ENCODE measurements around the gene CTDSPL. TPM values are rescaled to one million over a fixed set of nuclear protein-coding genes. Genes with fewer than 3 reads are reported as not detected.

CTDSPL gene
- total RNA-seq, 1 experiment from 2014 or later: 16.6 TPM

- no peak for ATAC-seq
- CTCF ChIA-PET: no interaction called here
- BruUV-seq (replicated peaks): no TSS peak
- in situ Hi-C loops (cut with HindIII; ENCODE audit: low pct_unique_long_range_greater_than_20kb, low sequenced_read_pairs) (no loop called here), intact Hi-C loops (cut with micrococcal nuclease; ENCODE audit: unreplicated experiment) (no loop called here)
- H3K4me3 ChIP-seq (ENCODE audit: low read depth in 2 of 2, low read length in 2 of 2): peak overlapping the region in 1 of 2 experiments; percentile 64; a peak in 2 of 4 replicates
- peak overlapping the region; percentile 59; the same call in 1 of the 2 replicates for H3K27ac ChIP-seq (ENCODE audit: low read length)
- no peaks in the 10 kb centered on the region for H3K9me3 ChIP-seq (ENCODE audit: control insufficient read depth, insufficient read depth, low read depth, low read length)
- no peaks in the 10 kb centered on the region for H3K27me3 ChIP-seq (ENCODE audit: control insufficient read depth, insufficient read depth, low read length)
- POLR2A ChIA-PET: no interaction called here
- no peaks in the 10 kb centered on the region for H3K36me3 ChIP-seq (ENCODE audit: control insufficient read depth, insufficient read depth, low read length)
- TF ChIP-seq POLR2AphosphoS5 (IDR thresholded peaks at IDR 0.05; ENCODE audit: low read depth, low read length) (no peak), TCF7L2 (IDR thresholded peaks at IDR 0.05; ENCODE audit: low read depth, low read length) (peak; percentile 47; the same call in 1 of the 2 replicates)
- peaks cover 26% of the 10 kb centered on the region for H3K4me1 ChIP-seq (ENCODE audit: control insufficient read depth, insufficient read depth, low read length)
- DNase-seq (ENCODE audit: low read depth, low spot score): no peak
These were observed 2.5 kb downstream of the CTDSPL start for GRCh38 chr3:37863949-37864822.

DNA sequence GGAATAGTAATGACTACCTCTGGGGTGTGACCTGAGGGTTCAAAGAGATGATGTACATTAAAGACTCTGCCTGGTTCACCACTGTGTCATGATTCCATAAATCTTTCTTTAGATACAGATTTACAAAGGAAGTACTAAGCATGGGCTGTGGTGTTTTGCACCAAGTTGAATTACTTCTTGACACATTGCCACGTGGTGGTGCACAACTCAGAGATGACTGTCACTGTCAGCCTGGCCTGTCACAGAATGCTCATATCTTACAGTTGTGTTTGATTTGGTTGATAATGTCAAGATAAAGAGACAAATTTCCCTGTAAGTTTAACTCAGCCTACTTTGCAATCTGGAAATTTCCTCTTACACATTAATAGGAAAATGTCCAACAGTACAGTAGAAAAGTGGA lies 3.2 kb downstream of the CTDSPL start:
- in situ Hi-C loops (cut with HindIII; ENCODE audit: low pct_unique_long_range_greater_than_20kb, low sequenced_read_pairs): no loop called here
- no peaks in the 10 kb centered on the region for H3K27me3 ChIP-seq (ENCODE audit: control insufficient read depth, insufficient read depth, low read length)
- POLR2A ChIA-PET: no interaction called here
- no peak overlapping the region for H3K27ac ChIP-seq (ENCODE audit: low read length)
- ATAC-seq (no peak), DNase-seq (ENCODE audit: low read depth, low spot score) (no peak)
- no peak overlapping the region for H3K4me3 ChIP-seq (ENCODE audit: low read depth in 2 of 2, low read length in 2 of 2)
- H3K36me3 ChIP-seq (ENCODE audit: control insufficient read depth, insufficient read depth, low read length): no peaks in the 10 kb centered on the region
- H3K4me1 ChIP-seq (ENCODE audit: control insufficient read depth, insufficient read depth, low read length): peaks cover 26% of the 10 kb centered on the region
- no TSS peak for BruUV-seq (replicated peaks)
- intact Hi-C loops (cut with micrococcal nuclease; ENCODE audit: unreplicated experiment): no loop called here
- H3K9me3 ChIP-seq (ENCODE audit: control insufficient read depth, insufficient read depth, low read depth, low read length): no peaks in the 10 kb centered on the region
- TF ChIP-seq, protein P1, sequence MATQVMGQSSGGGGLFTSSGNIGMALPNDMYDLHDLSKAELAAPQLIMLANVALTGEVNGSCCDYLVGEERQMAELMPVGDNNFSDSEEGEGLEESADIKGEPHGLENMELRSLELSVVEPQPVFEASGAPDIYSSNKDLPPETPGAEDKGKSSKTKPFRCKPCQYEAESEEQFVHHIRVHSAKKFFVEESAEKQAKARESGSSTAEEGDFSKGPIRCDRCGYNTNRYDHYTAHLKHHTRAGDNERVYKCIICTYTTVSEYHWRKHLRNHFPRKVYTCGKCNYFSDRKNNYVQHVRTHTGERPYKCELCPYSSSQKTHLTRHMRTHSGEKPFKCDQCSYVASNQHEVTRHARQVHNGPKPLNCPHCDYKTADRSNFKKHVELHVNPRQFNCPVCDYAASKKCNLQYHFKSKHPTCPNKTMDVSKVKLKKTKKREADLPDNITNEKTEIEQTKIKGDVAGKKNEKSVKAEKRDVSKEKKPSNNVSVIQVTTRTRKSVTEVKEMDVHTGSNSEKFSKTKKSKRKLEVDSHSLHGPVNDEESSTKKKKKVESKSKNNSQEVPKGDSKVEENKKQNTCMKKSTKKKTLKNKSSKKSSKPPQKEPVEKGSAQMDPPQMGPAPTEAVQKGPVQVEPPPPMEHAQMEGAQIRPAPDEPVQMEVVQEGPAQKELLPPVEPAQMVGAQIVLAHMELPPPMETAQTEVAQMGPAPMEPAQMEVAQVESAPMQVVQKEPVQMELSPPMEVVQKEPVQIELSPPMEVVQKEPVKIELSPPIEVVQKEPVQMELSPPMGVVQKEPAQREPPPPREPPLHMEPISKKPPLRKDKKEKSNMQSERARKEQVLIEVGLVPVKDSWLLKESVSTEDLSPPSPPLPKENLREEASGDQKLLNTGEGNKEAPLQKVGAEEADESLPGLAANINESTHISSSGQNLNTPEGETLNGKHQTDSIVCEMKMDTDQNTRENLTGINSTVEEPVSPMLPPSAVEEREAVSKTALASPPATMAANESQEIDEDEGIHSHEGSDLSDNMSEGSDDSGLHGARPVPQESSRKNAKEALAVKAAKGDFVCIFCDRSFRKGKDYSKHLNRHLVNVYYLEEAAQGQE (IDR thresholded peaks at IDR 0.05; ENCODE audit: insufficient read depth in 1 of 2, low read depth in 2 of 2, low read length in 1 of 2): no peak
- no peak for TF ChIP-seq TCF7L2 (IDR thresholded peaks at IDR 0.05; ENCODE audit: low read depth, low read length)
- no peak for TF ChIP-seq CTCF (IDR thresholded peaks at IDR 0.05)
- no peak for TF ChIP-seq SIN3A (IDR thresholded peaks at IDR 0.05; ENCODE audit: borderline replicate concordance, insufficient read depth, low read depth, low read length)
- TF ChIP-seq POLR2AphosphoS5 (IDR thresholded peaks at IDR 0.05; ENCODE audit: low read depth, low read length): no peak
- CTCF ChIA-PET: no interaction called here

DNA sequence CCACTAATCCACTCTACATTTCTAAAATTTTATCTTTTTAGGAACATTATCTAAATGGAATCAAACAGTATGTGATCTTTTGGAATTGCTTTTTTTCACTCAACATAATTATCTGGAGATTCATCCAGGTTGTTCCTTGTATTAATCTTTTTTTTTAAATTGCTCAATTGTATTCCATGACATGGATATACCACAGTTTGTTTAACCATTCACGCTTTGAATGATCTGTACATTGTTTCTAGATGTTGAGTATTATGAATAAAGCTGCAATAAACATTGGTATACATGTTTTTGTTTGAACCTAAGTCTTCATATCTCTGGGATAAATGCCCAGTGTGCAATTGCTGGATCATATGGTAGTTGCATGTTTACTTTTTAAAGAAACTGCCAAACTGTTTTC lies 5.5 kb downstream of the CTDSPL start:
- Histone ChIP-seq H3K9me3 (ENCODE audit: control insufficient read depth, insufficient read depth, low read depth, low read length) (peaks cover 4% of the 10 kb centered on the region; the same call in 1 of the 2 replicates), H3K27ac (ENCODE audit: low read length) (no peak overlapping the region), H3K36me3 (ENCODE audit: control insufficient read depth, insufficient read depth, low read length) (no peaks in the 10 kb centered on the region), H3K4me3 (ENCODE audit: low read depth in 2 of 2, low read length in 2 of 2) (no peak overlapping the region), H3K27me3 (ENCODE audit: control insufficient read depth, insufficient read depth, low read length) (no peaks in the 10 kb centered on the region), H3K4me1 (ENCODE audit: control insufficient read depth, insufficient read depth, low read length) (peaks cover 26% of the 10 kb centered on the region)
- CTCF ChIA-PET: no interaction called here
- no peak for DNase-seq (ENCODE audit: low read depth, low spot score)
- in situ Hi-C loops (cut with HindIII; ENCODE audit: low pct_unique_long_range_greater_than_20kb, low sequenced_read_pairs) (no loop called here), intact Hi-C loops (cut with micrococcal nuclease; ENCODE audit: unreplicated experiment) (no loop called here)
- POLR2A ChIA-PET: no interaction called here
- BruUV-seq (replicated peaks): no TSS peak
- ATAC-seq: no peak
- TF ChIP-seq POLR2AphosphoS5 (IDR thresholded peaks at IDR 0.05; ENCODE audit: low read depth, low read length): no peak
- no peak for TF ChIP-seq CTCF (IDR thresholded peaks at IDR 0.05)
- TF ChIP-seq TCF7L2 (IDR thresholded peaks at IDR 0.05; ENCODE audit: low read depth, low read length): no peak
- TF ChIP-seq, protein P1 (IDR thresholded peaks at IDR 0.05; ENCODE audit: insufficient read depth in 1 of 2, low read depth in 2 of 2, low read length in 1 of 2): no peak
- no peak for TF ChIP-seq SIN3A (IDR thresholded peaks at IDR 0.05; ENCODE audit: borderline replicate concordance, insufficient read depth, low read depth, low read length)
